Adipose tissue (tissue), 3 donors: Measurements from ENCODE around the gene ATR. TPM values are rescaled to one million over a fixed set of nuclear protein-coding genes. Genes with fewer than 3 reads are reported as not detected.

Experiments used
- H3K27ac ChIP-seq: one replicate; pipeline ENCODE4 v1.5.1; 2013; ENCODE audit warnings: low read depth, low read length
- WGBS, 3 donors: extraction: QIAGEN DNeasy Blood & Tissue Kit; methylation state at CpG; one replicate each; pipeline ENCODE4 v1.1.7; 2013; 5-methylcytosine and 5-hydroxymethylcytosine counted together
- polyA plus RNA-seq, 3 donors: library from polyadenylated mRNA; stranded (reverse); fragments of 200-250 nt; gene quantifications; one replicate each; pipeline ENCODE4 v1.2.3, GENCODE V29; 2013
- donor health status: healthy with polysubstance abuse.
- donor health status: Bipolar disorder and iron deficiency.
- donor health status: healthy.

The ATR gene
- polyA plus RNA-seq, 3 donors: 5.6 to 10.1 (median 7.8) TPM

GRCh38 chr3:142549986-142550385 is 28.5 kb downstream of the ATR start:
- H3K27ac ChIP-seq: no peak overlapping the region
- 93 to 94% (median 93%) methylated on average over 7 of the region's 7 CpGs for WGBS, 3 donors

- 67 to 93% (median 79%) methylated on average over 5 of the region's 5 CpGs for WGBS, 3 donors
These were observed 35.2 kb downstream of the ATR start for GRCh38 chr3:142543307-142543706.

GRCh38 chr3:142542054-142542453 is 36.5 kb downstream of the ATR start:
- 88 to 95% (median 93%) methylated on average over 2 of the region's 2 CpGs for WGBS, 3 donors
- no peak overlapping the region for H3K27ac ChIP-seq

More at GRCh38 chr3:142543307-142543706, 35.2 kb downstream of the ATR start:
- H3K27ac ChIP-seq: no peak overlapping the region

GRCh38 chr3:142536519-142536918 is 42.0 kb downstream of the ATR start:
- no peak overlapping the region for H3K27ac ChIP-seq

GRCh38 chr3:142534543-142534942 is 44.0 kb downstream of the ATR start:
- 90 to 98% (median 96%) methylated on average over 2 of the region's 2 CpGs for WGBS, 3 donors
- no peak overlapping the region for H3K27ac ChIP-seq

More at GRCh38 chr3:142536519-142536918, 42.0 kb downstream of the ATR start:
- WGBS, 3 donors: 98 to 99% (median 98%) methylated on average over 3 of the region's 3 CpGs

- 71 to 97% (median 71%) methylated on average over 1 of the region's 1 CpG for WGBS, 3 donors
- no peak overlapping the region for H3K27ac ChIP-seq
These were observed 48.2 kb downstream of the ATR start for GRCh38 chr3:142530296-142530695.

GRCh38 chr3:142523921-142524566 is 54.5 kb downstream of the ATR start:
- no peak overlapping the region for H3K27ac ChIP-seq
- 82 to 91% (median 86%) methylated on average over 4 of the region's 4 CpGs for WGBS, 3 donors

GRCh38 chr3:142509079-142509478 is 69.5 kb downstream of the ATR start:
- 94 to 98% (median 96%) methylated on average over 3 of the region's 3 CpGs for WGBS, 3 donors
- no peak overlapping the region for H3K27ac ChIP-seq

- H3K27ac ChIP-seq: no peak overlapping the region
- WGBS, 3 donors: 96 to 98% (median 98%) methylated on average over 4 of the region's 4 CpGs
These were observed 71.3 kb downstream of the ATR start for GRCh38 chr3:142507241-142507640.

- no peak overlapping the region for H3K27ac ChIP-seq
- 97 to 98% (median 97%) methylated on average over 2 of the region's 2 CpGs for WGBS, 3 donors
These were observed 76.1 kb downstream of the ATR start for GRCh38 chr3:142502187-142502985.

GRCh38 chr3:142501004-142501926 is 77.3 kb downstream of the ATR start:
- H3K27ac ChIP-seq: no peak overlapping the region
- 86 to 94% (median 89%) methylated on average over 5 of the region's 5 CpGs for WGBS, 3 donors

GRCh38 chr3:142500211-142500610 is 78.3 kb downstream of the ATR start:
- whole genome bisulfite sequencing, 3 donors: 75 to 97% (median 95%) methylated on average over 2 of the region's 2 CpGs
- no peak overlapping the region for H3K27ac ChIP-seq

GRCh38 chr3:142498397-142499180 is 79.9 kb downstream of the ATR start:
- no peak overlapping the region for H3K27ac ChIP-seq
- WGBS, 3 donors: 72 to 73% (median 72%) methylated on average over 2 of the region's 2 CpGs

GRCh38 chr3:142497729-142498128 is 80.8 kb downstream of the ATR start:
- H3K27ac ChIP-seq: no peak overlapping the region
- WGBS, 3 donors: 83 to 87% (median 84%) methylated on average over 1 of the region's 1 CpG

GRCh38 chr3:142495103-142495502 is 83.4 kb downstream of the ATR start:
- H3K27ac ChIP-seq: no peak overlapping the region
- WGBS, 3 donors: 76 to 99% (median 85%) methylated on average over 3 of the region's 3 CpGs

- 95 to 96% (median 96%) methylated on average over 2 of the region's 2 CpGs for whole genome bisulfite sequencing, 3 donors
- H3K27ac ChIP-seq: no peak overlapping the region
These were observed 86.3 kb downstream of the ATR start for GRCh38 chr3:142492184-142492583.

- WGBS, 3 donors: 97 to 98% (median 98%) methylated on average over 5 of the region's 5 CpGs
- H3K27ac ChIP-seq: no peak overlapping the region
These were observed 88.8 kb downstream of the ATR start for GRCh38 chr3:142489572-142490323.
